Measurements from ENCODE around the gene MROH7.

DNA sequence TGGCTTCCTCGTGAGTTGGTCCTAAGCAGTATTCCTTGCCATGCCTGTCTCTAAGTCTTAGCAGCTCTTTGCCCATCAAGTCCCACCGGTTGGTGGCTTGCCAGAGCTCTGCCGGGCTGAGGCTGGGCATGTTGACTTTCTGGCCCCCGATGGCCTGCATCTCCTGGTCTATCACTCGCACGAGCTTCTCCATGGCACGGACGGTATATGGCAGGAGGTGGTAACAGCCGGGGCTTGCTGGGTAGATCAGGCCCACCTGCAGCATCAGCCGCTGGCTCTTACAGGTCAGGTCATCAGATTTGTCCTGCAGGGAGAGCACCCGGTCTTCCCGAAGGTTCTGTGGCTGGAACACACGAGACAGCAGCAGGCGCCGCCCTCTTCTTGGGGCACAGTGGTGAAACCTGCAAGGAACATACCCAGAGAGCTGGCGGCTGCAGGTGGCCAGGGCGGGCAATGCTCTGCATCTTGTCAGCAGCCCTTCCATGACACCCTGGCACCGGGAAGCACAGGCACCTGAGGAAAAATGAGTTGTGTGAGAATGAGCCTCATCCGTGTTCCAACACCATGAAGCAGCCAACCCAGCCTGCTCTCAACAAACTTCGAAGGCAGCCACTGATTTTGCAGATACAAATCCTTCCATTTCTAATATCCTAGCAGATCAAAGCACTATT is 117.2 kb downstream of the MROH7 start:
- TF ChIP-seq EZH2 (IDR thresholded peaks at IDR 0.05; ENCODE audit: borderline replicate concordance), result no peak
- TF ChIP-seq CTCF (IDR thresholded peaks at IDR 0.05; ENCODE audit: poor library complexity), result no peak
- TF ChIP-seq EZH2phosphoT487 (IDR thresholded peaks at IDR 0.05; ENCODE audit: low read depth, severe bottlenecking, unreplicated experiment), result no peak
